ENCODE data around the gene AMH. TPM values are rescaled to one million over a fixed set of nuclear protein-coding genes. Genes with fewer than 3 reads are reported as not detected.

Gene AMH
- total and polyA plus RNA-seq, 4 donors = 0.08 to 0.59 (median 0.47) TPM; not detected in 1

DNA sequence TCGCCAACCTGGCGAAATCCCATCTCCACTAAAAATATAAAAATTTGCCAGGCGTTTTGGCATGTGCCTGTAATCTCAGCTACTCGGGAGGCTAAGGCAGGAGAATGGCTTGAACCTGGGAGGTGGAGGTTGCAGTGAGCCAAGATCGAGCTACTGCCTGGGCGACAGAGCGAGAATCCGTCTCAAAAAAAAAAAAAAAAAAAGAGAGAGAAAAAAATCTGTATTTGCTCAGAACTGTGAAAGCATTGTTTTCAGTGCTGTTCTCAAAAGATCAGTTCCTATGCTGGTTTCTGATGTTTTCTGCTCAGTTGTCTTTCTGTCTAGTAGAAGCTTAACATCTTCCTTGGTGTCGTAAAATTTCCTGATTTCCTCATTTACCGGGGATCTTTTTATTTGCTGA is 9.9 kb upstream of the AMH start:
- Histone ChIP-seq H3K27me3 (ENCODE audit: control insufficient read depth in 4 of 4, insufficient read depth in 4 of 4, low read length in 3 of 4) (no peaks in the 10 kb centered on the region), H3K9ac (ENCODE audit: low read depth in 1 of 2, low read length in 2 of 2) (no peak overlapping the region)

More for the DNA sequence above, 9.9 kb upstream of the AMH start:
- 72% methylated on average over 10 of the region's 10 CpGs for WGBS
- Histone ChIP-seq H3K36me3 (ENCODE audit: control insufficient read depth in 4 of 4, insufficient read depth in 3 of 4, low read depth in 1 of 4, low read length in 3 of 4) (peaks cover 4 to 9% (median 5%) of the 10 kb centered on the region in 4 donors), H3K4me1 (ENCODE audit: control insufficient read depth in 4 of 4, insufficient read depth in 4 of 4, low read length in 3 of 4) (peaks cover 24 to 59% (median 51%) of the 10 kb centered on the region in 4 donors), H3K4me3 (ENCODE audit: low read depth in 1 of 3, low read length in 3 of 3) (no peak overlapping the region), H3K9me3 (ENCODE audit: control insufficient read depth in 4 of 4, low read length in 3 of 4) (no peaks in the 10 kb centered on the region), H3K27ac (ENCODE audit: low read depth in 1 of 2, low read length in 2 of 2) (no peak overlapping the region)
- DNase-seq (ENCODE audit: low spot score) = no peak
- TF ChIP-seq YY1 (IDR thresholded peaks at IDR 0.05) (no peak), HNF4A (conservative IDR thresholded peaks at IDR 0.05) (no peak), RAD21 (IDR thresholded peaks at IDR 0.05) (no peak), HNF4G (IDR thresholded peaks at IDR 0.05) (no peak), RXRA (IDR thresholded peaks at IDR 0.05) (no peak), EGR1 (IDR thresholded peaks at IDR 0.05; ENCODE audit: low read depth in 2 of 2) (no peak), TAF1 (conservative IDR thresholded peaks at IDR 0.05) (no peak), SP1 (IDR thresholded peaks at IDR 0.05) (no peak), JUND (IDR thresholded peaks at IDR 0.05) (no peak), GABPA (IDR thresholded peaks at IDR 0.05 in 1 of 2, conservative IDR thresholded peaks at IDR 0.05 in 1 of 2) (no peak)
- TF ChIP-seq, protein P1, sequence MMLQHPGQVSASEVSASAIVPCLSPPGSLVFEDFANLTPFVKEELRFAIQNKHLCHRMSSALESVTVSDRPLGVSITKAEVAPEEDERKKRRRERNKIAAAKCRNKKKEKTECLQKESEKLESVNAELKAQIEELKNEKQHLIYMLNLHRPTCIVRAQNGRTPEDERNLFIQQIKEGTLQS (IDR thresholded peaks at IDR 0.05) = no peak
- TF ChIP-seq, protein P2, sequence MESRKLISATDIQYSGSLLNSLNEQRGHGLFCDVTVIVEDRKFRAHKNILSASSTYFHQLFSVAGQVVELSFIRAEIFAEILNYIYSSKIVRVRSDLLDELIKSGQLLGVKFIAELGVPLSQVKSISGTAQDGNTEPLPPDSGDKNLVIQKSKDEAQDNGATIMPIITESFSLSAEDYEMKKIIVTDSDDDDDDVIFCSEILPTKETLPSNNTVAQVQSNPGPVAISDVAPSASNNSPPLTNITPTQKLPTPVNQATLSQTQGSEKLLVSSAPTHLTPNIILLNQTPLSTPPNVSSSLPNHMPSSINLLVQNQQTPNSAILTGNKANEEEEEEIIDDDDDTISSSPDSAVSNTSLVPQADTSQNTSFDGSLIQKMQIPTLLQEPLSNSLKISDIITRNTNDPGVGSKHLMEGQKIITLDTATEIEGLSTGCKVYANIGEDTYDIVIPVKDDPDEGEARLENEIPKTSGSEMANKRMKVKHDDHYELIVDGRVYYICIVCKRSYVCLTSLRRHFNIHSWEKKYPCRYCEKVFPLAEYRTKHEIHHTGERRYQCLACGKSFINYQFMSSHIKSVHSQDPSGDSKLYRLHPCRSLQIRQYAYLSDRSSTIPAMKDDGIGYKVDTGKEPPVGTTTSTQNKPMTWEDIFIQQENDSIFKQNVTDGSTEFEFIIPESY (IDR thresholded peaks at IDR 0.05) = no peak
- TF ChIP-seq, protein P3, sequence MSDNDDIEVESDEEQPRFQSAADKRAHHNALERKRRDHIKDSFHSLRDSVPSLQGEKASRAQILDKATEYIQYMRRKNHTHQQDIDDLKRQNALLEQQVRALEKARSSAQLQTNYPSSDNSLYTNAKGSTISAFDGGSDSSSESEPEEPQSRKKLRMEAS (IDR thresholded peaks at IDR 0.05) = no peak
- TF ChIP-seq, protein P4, sequence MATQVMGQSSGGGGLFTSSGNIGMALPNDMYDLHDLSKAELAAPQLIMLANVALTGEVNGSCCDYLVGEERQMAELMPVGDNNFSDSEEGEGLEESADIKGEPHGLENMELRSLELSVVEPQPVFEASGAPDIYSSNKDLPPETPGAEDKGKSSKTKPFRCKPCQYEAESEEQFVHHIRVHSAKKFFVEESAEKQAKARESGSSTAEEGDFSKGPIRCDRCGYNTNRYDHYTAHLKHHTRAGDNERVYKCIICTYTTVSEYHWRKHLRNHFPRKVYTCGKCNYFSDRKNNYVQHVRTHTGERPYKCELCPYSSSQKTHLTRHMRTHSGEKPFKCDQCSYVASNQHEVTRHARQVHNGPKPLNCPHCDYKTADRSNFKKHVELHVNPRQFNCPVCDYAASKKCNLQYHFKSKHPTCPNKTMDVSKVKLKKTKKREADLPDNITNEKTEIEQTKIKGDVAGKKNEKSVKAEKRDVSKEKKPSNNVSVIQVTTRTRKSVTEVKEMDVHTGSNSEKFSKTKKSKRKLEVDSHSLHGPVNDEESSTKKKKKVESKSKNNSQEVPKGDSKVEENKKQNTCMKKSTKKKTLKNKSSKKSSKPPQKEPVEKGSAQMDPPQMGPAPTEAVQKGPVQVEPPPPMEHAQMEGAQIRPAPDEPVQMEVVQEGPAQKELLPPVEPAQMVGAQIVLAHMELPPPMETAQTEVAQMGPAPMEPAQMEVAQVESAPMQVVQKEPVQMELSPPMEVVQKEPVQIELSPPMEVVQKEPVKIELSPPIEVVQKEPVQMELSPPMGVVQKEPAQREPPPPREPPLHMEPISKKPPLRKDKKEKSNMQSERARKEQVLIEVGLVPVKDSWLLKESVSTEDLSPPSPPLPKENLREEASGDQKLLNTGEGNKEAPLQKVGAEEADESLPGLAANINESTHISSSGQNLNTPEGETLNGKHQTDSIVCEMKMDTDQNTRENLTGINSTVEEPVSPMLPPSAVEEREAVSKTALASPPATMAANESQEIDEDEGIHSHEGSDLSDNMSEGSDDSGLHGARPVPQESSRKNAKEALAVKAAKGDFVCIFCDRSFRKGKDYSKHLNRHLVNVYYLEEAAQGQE (IDR thresholded peaks at IDR 0.05) = no peak
- TF ChIP-seq, protein P5, sequence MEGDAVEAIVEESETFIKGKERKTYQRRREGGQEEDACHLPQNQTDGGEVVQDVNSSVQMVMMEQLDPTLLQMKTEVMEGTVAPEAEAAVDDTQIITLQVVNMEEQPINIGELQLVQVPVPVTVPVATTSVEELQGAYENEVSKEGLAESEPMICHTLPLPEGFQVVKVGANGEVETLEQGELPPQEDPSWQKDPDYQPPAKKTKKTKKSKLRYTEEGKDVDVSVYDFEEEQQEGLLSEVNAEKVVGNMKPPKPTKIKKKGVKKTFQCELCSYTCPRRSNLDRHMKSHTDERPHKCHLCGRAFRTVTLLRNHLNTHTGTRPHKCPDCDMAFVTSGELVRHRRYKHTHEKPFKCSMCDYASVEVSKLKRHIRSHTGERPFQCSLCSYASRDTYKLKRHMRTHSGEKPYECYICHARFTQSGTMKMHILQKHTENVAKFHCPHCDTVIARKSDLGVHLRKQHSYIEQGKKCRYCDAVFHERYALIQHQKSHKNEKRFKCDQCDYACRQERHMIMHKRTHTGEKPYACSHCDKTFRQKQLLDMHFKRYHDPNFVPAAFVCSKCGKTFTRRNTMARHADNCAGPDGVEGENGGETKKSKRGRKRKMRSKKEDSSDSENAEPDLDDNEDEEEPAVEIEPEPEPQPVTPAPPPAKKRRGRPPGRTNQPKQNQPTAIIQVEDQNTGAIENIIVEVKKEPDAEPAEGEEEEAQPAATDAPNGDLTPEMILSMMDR (IDR thresholded peaks at IDR 0.05; ENCODE audit: low read depth, low read length, missing input control) = no peak
